Measurements from ENCODE around the gene MAST2. TPM values are rescaled to one million over a fixed set of nuclear protein-coding genes. Genes with fewer than 3 reads are reported as not detected.
A peak's percentile ranks its signal among the peaks of the same experiment; 100 is the strongest.

Gene MAST2
- total RNA-seq, 1 experiment from 2014 or later: 37.2 TPM

- ChIA-PET CTCF (interaction anchor here (0.7 kb wide), 1 partner anchor 11 kb away, joined by 3 read pairs; no protein-coding TSS in a partner anchor), POLR2A (no interaction called here)
- H3K4me3 Mint-ChIP-seq: no peak overlapping the region
- no peaks in the 10 kb centered on the region for H3K9me3 Mint-ChIP-seq
- DNase-seq (ENCODE audit: low spot score) (no peak), ATAC-seq (peak; percentile 48; the same call in 1 of the 2 replicates)
- peak overlapping the region; percentile 49; the same call in 1 of the 2 replicates for H3K27ac Mint-ChIP-seq
- H3K27me3 Mint-ChIP-seq (ENCODE audit: low read depth): no peaks in the 10 kb centered on the region
- TF ChIP-seq CBFB (CRISPR knock-in tag; IDR thresholded peaks at IDR 0.05; ENCODE audit: low read depth) (no peak), ERG (CRISPR knock-in tag; IDR thresholded peaks at IDR 0.05) (no peak)
- H3K36me3 Mint-ChIP-seq: no peaks in the 10 kb centered on the region
- H3K4me1 Mint-ChIP-seq: peaks cover 6% of the 10 kb centered on the region
Measured at GRCh38 chr1:45769261-45769932, 34.0 kb upstream of the MAST2 start.

GRCh38 chr1:45772971-45773370 is 30.4 kb upstream of the MAST2 start:
- H3K4me3 Mint-ChIP-seq: no peak overlapping the region
- no peak overlapping the region for H3K27ac Mint-ChIP-seq
- TF ChIP-seq ZMAT4 (CRISPR knock-in tag; IDR thresholded peaks at IDR 0.05) (no peak), ZNF138 (CRISPR knock-in tag; conservative IDR thresholded peaks at IDR 0.05) (no peak), IRF1 (CRISPR knock-in tag; IDR thresholded peaks at IDR 0.05) (no peak), PRRX2 (CRISPR knock-in tag; IDR thresholded peaks at IDR 0.05) (no peak), NR1H2 (CRISPR knock-in tag; IDR thresholded peaks at IDR 0.05) (no peak), GRHL2 (CRISPR knock-in tag; IDR thresholded peaks at IDR 0.05; ENCODE audit: insufficient replicate concordance, severe bottlenecking) (no peak), MXD4 (CRISPR knock-in tag; IDR thresholded peaks at IDR 0.05; ENCODE audit: borderline replicate concordance) (no peak), FOXP1 (CRISPR knock-in tag; IDR thresholded peaks at IDR 0.05; ENCODE audit: borderline replicate concordance) (no peak), PREB (CRISPR knock-in tag; IDR thresholded peaks at IDR 0.05; ENCODE audit: borderline replicate concordance) (no peak), ZNF396 (CRISPR knock-in tag; IDR thresholded peaks at IDR 0.05; ENCODE audit: borderline replicate concordance) (no peak), ZNF317 (CRISPR knock-in tag; IDR thresholded peaks at IDR 0.05; ENCODE audit: borderline replicate concordance, low read depth) (no peak), ATF2 (CRISPR knock-in tag; IDR thresholded peaks at IDR 0.05; ENCODE audit: borderline replicate concordance, low read depth) (no peak), HMGA2 (CRISPR knock-in tag; IDR thresholded peaks at IDR 0.05) (no peak), ZSCAN18 (CRISPR knock-in tag; IDR thresholded peaks at IDR 0.05) (no peak)
- H3K27me3 Mint-ChIP-seq (ENCODE audit: low read depth): no peaks in the 10 kb centered on the region
- H3K36me3 Mint-ChIP-seq: no peaks in the 10 kb centered on the region
- CTCF ChIA-PET: no interaction called here
- peaks cover 6% of the 10 kb centered on the region for H3K4me1 Mint-ChIP-seq
- DNase-seq (ENCODE audit: low spot score) (no peak), ATAC-seq (no peak)
- POLR2A ChIA-PET: interaction anchor here (0.7 kb wide), 1 partner anchor 111 kb away, joined by 3 read pairs; no protein-coding TSS in a partner anchor
- no peaks in the 10 kb centered on the region for H3K9me3 Mint-ChIP-seq
